A549 (cell line): ENCODE data around the gene SLC7A8. TPM values are rescaled to one million over a fixed set of nuclear protein-coding genes. Genes with fewer than 3 reads are reported as not detected.

Experiments used
- ATAC-seq, 2 experiments: fragments of 200-7000 bp in 1 of 2; fragments of >200 bp in 1 of 2; cut with Nextera tagmentation in 1 of 2; cut with Tn5 transposase in 1 of 2; 3 replicates each; pipeline versions ENCODE4 v1.8.0 to v1.9.1; 2018 to 2020; ENCODE audit warnings: mild to moderate bottlenecking in 1 of 2, moderate library complexity in 1 of 2
- CTCF ChIA-PET: fragments of 300-600 bp; sonication (Branson Sonifier 250); formaldehyde crosslinking; extraction: SDS; loops from one replicate; lab custom pipeline; 2021; ENCODE audit warnings: antibody characterized with exemption, inconsistent platforms; lab: Yijun Ruan, JAX
- POLR2A ChIA-PET: fragments of 350-600 bp; formaldehyde crosslinking; extraction: SDS; loops from one replicate; lab custom pipeline; 2021; ENCODE audit warnings: antibody characterized with exemption, inconsistent platforms; lab: Yijun Ruan, JAX
- DNase-seq, 2 experiments: peaks; one replicate each; pipeline versions ENCODE4 v3.0.0 to v3.0.0-alpha.2; 2011 to 2016; ENCODE audit warnings: low read depth in 1 of 2, low spot score in 1 of 2
- FAIRE-seq: peaks from 2 replicates; lab custom pipeline; 2011; peaks lifted over from hg19 to GRCh38; lab: Jason Lieb, UNC
- H3K27ac ChIP-seq, 2 experiments: fragments of >200 bp; sonication (Bioruptor Twin); formaldehyde crosslinking; 3 replicates each; pipeline ENCODE4 v1.5.1; 2016 to 2017
- H3K4me1 ChIP-seq: fragments of >200 bp; sonication (Bioruptor Twin); formaldehyde crosslinking; 3 replicates; pipeline ENCODE4 v1.6.1; 2016
- H3K4me2 ChIP-seq: fragments of >200 bp; sonication (Bioruptor Twin); formaldehyde crosslinking; 3 replicates; pipeline ENCODE4 v1.6.1; 2016
- H3K4me3 ChIP-seq: fragments of >200 bp; sonication (Bioruptor Twin); formaldehyde crosslinking; 3 replicates; pipeline ENCODE4 v1.5.1; 2016
- H3K9me3 ChIP-seq: fragments of >200 bp; sonication (Bioruptor Twin); formaldehyde crosslinking; 3 replicates; pipeline ENCODE4 v1.6.1; 2016
- BHLHE40 ChIP-seq: IDR thresholded peaks from 2 replicates; pipeline ENCODE4 v1.6.1; 2012; ENCODE audit warnings: low read depth, low read length, inconsistent platforms
- CHD4 ChIP-seq: fragments of 200-600 bp; sonication (generic); IDR thresholded peaks from 2 replicates; pipeline ENCODE4 v1.6.1; 2016; ENCODE audit warnings: antibody characterized with exemption, mild to moderate bottlenecking, borderline replicate concordance
- EHF ChIP-seq: fragments of 250-450 bp; sonication (Bioruptor Pico); IDR thresholded peaks from 2 replicates; pipeline ENCODE4 v1.5.0; 2020; ENCODE audit warnings: mild to moderate bottlenecking
- EHMT2 ChIP-seq: fragments of 200-600 bp; sonication (generic); IDR thresholded peaks from 2 replicates; pipeline ENCODE4 v1.6.1; 2016; ENCODE audit warnings: antibody characterized with exemption, low read depth, mild to moderate bottlenecking, moderate library complexity
- EP300 ChIP-seq, 2 experiments: fragments of >200 bp; sonication (Bioruptor Twin); formaldehyde crosslinking; IDR thresholded peaks; 2 replicates in 1 of 2; 3 replicates in 1 of 2; pipeline ENCODE4 v1.6.1; 2016 to 2017
- HMGXB4 ChIP-seq: fragments of 250-450 bp; sonication (Bioruptor Pico); IDR thresholded peaks from 2 replicates; pipeline ENCODE4 v1.5.0; 2021; ENCODE audit warnings: mild to moderate bottlenecking, moderate library complexity, borderline replicate concordance
- JUNB ChIP-seq: fragments of >200 bp; sonication (Bioruptor Twin); formaldehyde crosslinking; IDR thresholded peaks from 2 replicates; pipeline ENCODE4 v1.6.1; 2016
- MAFK ChIP-seq: fragments of 450-650 bp; IDR thresholded peaks from 2 replicates; pipeline ENCODE4 v1.6.1; 2014; ENCODE audit not compliant: partially characterized antibody
- POLR2A ChIP-seq: IDR thresholded peaks from 2 replicates; pipeline ENCODE4 v1.6.1; 2012; ENCODE audit warnings: mild to moderate bottlenecking, low read length
- POLR2AphosphoS2 ChIP-seq: conservative IDR thresholded peaks from 2 replicates; pipeline ENCODE4 v1.6.1; 2012; ENCODE audit warnings: low read length, improper control_type of control experiment, inconsistent platforms
- RARB ChIP-seq: fragments of 250-450 bp; sonication (Bioruptor Pico); IDR thresholded peaks from 2 replicates; pipeline ENCODE4 v1.8.0; 2021; ENCODE audit warnings: mild to moderate bottlenecking, moderate library complexity
- SREBF2 ChIP-seq: fragments of 450-650 bp; IDR thresholded peaks from 2 replicates; pipeline ENCODE4 v1.6.1; 2014; ENCODE audit warnings: mild to moderate bottlenecking, moderate library complexity
- ZC3H11A ChIP-seq: fragments of 450-650 bp; IDR thresholded peaks from 2 replicates; pipeline ENCODE4 v1.6.1; 2014; ENCODE audit warnings: antibody characterized with exemption, mild to moderate bottlenecking
- WGBS: methylation state at CpG from one replicate; pipeline ENCODE4 v1.1.6; 2017; ENCODE audit errors: missing lambda C conversion rate; 5-methylcytosine and 5-hydroxymethylcytosine counted together
- polyA plus RNA-seq, 4 experiments: library from polyadenylated mRNA; depleted of rRNA in 3 of 4; stranded (reverse); fragments of >200 nt; fragmentation: RNase III in 1 of 4; extraction: RNeasy Plus Mini Kit Qiagen cat#74134 plus additional on column Dnase treatment in 1 of 4; gene quantifications; 2 replicates in 3 of 4; 3 replicates in 1 of 4; pipeline ENCODE4 v1.2.3, GENCODE V29; 2011 to 2017
- TF ChIP-seq, protein P1 (sequence below): fragments of >200 bp; sonication (Bioruptor Twin); formaldehyde crosslinking; IDR thresholded peaks from 3 replicates; pipeline ENCODE4 v1.5.1; 2016
- TF ChIP-seq, protein P2 (sequence below): fragments of 450-650 bp; IDR thresholded peaks from 2 replicates; pipeline ENCODE4 v1.6.1; 2014; ENCODE audit warnings: antibody characterized with exemption
- TF ChIP-seq, protein P3 (sequence below): fragments of >200 bp; sonication (Bioruptor Twin); formaldehyde crosslinking; IDR thresholded peaks from 2 replicates; pipeline ENCODE4 v1.6.1; 2016
- TF ChIP-seq, protein P4 (sequence below): fragments of >200 bp; sonication (Bioruptor Twin); formaldehyde crosslinking; IDR thresholded peaks from 3 replicates; pipeline ENCODE4 v1.6.1; 2016
- TF ChIP-seq, protein P5 (sequence below): IDR thresholded peaks from 2 replicates; pipeline ENCODE4 v1.6.1; 2012
- TF ChIP-seq, protein P6 (sequence below): fragments of 200-600 bp; sonication (generic); IDR thresholded peaks from 2 replicates; pipeline ENCODE4 v1.6.1; 2016; ENCODE audit warnings: antibody characterized with exemption, mild to moderate bottlenecking, moderate library complexity

The SLC7A8 gene
- polyA plus RNA-seq, 2 of the 4 experiments (the other 2 are of a cell fraction) = 0.28 to 0.35 TPM

DNA sequence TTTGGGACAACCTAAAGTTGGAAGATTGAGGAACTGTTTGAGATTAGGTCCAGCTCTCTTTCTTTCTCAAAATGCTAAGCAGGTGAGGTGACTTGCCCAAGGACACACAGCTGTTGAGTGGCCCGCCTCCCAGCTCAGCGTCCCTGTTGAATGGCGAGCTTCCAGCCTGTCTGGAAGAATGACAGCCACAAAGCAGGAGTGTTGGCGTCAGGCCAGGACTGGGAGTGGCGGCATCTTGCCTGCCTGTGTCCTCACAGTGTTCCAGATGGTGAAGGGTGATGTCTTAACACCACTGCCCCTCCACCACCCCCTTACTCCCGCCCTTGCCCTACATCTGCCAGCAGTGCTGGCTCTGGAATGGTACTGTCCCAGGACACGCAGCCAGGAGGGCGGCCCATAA, 60.0 kb downstream of the SLC7A8 start:
- ChIA-PET POLR2A (interaction anchor here (0.6 kb wide), 1 partner anchor 176 kb away, joined by 6 read pairs; no protein-coding TSS in a partner anchor), CTCF (interaction anchor here (2.2 to 24.2 kb wide), 3 partner anchors 47 to 56 kb away, joined by 6 to 848 read pairs (median 19); partner anchors contain the start of gene SLC7A8)
- ATAC-seq (no peak), FAIRE-seq (no peak), DNase-seq (no peak)
- WGBS = 60% methylated on average over 8 of the region's 8 CpGs
- TF ChIP-seq, protein P1, sequence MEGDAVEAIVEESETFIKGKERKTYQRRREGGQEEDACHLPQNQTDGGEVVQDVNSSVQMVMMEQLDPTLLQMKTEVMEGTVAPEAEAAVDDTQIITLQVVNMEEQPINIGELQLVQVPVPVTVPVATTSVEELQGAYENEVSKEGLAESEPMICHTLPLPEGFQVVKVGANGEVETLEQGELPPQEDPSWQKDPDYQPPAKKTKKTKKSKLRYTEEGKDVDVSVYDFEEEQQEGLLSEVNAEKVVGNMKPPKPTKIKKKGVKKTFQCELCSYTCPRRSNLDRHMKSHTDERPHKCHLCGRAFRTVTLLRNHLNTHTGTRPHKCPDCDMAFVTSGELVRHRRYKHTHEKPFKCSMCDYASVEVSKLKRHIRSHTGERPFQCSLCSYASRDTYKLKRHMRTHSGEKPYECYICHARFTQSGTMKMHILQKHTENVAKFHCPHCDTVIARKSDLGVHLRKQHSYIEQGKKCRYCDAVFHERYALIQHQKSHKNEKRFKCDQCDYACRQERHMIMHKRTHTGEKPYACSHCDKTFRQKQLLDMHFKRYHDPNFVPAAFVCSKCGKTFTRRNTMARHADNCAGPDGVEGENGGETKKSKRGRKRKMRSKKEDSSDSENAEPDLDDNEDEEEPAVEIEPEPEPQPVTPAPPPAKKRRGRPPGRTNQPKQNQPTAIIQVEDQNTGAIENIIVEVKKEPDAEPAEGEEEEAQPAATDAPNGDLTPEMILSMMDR = no peak
- no peak for TF ChIP-seq BHLHE40
- TF ChIP-seq, protein P2, sequence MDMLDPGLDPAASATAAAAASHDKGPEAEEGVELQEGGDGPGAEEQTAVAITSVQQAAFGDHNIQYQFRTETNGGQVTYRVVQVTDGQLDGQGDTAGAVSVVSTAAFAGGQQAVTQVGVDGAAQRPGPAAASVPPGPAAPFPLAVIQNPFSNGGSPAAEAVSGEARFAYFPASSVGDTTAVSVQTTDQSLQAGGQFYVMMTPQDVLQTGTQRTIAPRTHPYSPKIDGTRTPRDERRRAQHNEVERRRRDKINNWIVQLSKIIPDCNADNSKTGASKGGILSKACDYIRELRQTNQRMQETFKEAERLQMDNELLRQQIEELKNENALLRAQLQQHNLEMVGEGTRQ = no peak
- TF ChIP-seq HMGXB4 (CRISPR knock-in tag) = no peak
- no peak overlapping the region for H3K27ac ChIP-seq
- H3K4me3 ChIP-seq = no peak overlapping the region
- no peaks in the 10 kb centered on the region for H3K9me3 ChIP-seq
- H3K4me1 ChIP-seq = no peaks in the 10 kb centered on the region
- H3K4me2 ChIP-seq = no peak overlapping the region

DNA sequence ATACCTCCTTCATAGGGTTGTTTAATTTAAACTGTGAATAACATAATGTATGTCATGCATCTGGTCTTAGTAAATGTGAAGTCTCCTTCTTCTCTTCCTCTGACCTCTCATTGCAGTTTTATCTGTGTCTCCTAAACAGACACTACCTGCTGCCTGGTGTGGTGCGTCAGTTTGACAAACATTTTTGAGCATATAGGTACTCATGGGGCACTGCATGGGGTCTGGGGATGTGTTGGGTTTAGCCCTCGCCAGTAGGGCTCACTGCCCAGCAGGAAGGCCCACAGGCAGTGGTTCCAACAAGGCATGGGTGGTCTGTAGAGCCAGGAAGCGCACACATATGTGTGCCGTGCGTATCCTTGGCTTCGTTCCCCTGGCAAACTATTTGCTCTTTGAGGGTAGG, 61.4 kb downstream of the SLC7A8 start:
- H3K4me3 ChIP-seq = no peak overlapping the region
- no peak for ATAC-seq
- POLR2A ChIA-PET = no interaction called here
- H3K9me3 ChIP-seq = no peaks in the 10 kb centered on the region
- no peaks in the 10 kb centered on the region for H3K4me1 ChIP-seq
- H3K4me2 ChIP-seq = no peak overlapping the region
- WGBS = 85% methylated on average over 6 of the region's 6 CpGs
- TF ChIP-seq, protein P3, sequence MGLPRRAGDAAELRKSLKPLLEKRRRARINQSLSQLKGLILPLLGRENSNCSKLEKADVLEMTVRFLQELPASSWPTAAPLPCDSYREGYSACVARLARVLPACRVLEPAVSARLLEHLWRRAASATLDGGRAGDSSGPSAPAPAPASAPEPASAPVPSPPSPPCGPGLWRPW = no peak
- TF ChIP-seq CHD4 (no peak), EHMT2 (no peak), ZC3H11A (no peak), JUNB (no peak), EHF (CRISPR knock-in tag) (no peak), EP300 (IDR thresholded peaks at IDR 0.05) (no peak), POLR2A (no peak), SREBF2 (no peak), RARB (CRISPR knock-in tag) (no peak), MAFK (no peak), POLR2AphosphoS2 (no peak)
- TF ChIP-seq, protein P4, sequence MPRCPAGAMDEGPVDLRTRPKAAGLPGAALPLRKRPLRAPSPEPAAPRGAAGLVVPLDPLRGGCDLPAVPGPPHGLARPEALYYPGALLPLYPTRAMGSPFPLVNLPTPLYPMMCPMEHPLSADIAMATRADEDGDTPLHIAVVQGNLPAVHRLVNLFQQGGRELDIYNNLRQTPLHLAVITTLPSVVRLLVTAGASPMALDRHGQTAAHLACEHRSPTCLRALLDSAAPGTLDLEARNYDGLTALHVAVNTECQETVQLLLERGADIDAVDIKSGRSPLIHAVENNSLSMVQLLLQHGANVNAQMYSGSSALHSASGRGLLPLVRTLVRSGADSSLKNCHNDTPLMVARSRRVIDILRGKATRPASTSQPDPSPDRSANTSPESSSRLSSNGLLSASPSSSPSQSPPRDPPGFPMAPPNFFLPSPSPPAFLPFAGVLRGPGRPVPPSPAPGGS = no peak
- TF ChIP-seq, protein P5, sequence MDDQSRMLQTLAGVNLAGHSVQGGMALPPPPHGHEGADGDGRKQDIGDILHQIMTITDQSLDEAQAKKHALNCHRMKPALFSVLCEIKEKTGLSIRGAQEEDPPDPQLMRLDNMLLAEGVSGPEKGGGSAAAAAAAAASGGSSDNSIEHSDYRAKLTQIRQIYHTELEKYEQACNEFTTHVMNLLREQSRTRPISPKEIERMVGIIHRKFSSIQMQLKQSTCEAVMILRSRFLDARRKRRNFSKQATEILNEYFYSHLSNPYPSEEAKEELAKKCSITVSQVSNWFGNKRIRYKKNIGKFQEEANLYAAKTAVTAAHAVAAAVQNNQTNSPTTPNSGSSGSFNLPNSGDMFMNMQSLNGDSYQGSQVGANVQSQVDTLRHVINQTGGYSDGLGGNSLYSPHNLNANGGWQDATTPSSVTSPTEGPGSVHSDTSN = no peak
- TF ChIP-seq, protein P6, sequence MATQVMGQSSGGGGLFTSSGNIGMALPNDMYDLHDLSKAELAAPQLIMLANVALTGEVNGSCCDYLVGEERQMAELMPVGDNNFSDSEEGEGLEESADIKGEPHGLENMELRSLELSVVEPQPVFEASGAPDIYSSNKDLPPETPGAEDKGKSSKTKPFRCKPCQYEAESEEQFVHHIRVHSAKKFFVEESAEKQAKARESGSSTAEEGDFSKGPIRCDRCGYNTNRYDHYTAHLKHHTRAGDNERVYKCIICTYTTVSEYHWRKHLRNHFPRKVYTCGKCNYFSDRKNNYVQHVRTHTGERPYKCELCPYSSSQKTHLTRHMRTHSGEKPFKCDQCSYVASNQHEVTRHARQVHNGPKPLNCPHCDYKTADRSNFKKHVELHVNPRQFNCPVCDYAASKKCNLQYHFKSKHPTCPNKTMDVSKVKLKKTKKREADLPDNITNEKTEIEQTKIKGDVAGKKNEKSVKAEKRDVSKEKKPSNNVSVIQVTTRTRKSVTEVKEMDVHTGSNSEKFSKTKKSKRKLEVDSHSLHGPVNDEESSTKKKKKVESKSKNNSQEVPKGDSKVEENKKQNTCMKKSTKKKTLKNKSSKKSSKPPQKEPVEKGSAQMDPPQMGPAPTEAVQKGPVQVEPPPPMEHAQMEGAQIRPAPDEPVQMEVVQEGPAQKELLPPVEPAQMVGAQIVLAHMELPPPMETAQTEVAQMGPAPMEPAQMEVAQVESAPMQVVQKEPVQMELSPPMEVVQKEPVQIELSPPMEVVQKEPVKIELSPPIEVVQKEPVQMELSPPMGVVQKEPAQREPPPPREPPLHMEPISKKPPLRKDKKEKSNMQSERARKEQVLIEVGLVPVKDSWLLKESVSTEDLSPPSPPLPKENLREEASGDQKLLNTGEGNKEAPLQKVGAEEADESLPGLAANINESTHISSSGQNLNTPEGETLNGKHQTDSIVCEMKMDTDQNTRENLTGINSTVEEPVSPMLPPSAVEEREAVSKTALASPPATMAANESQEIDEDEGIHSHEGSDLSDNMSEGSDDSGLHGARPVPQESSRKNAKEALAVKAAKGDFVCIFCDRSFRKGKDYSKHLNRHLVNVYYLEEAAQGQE = no peak
- TF ChIP-seq, all 56 proteins: peak for 0
- DNase-seq = no peak
- CTCF ChIA-PET = interaction anchor here (0.6 to 24.2 kb wide), 23 partner anchors 9 to 182 kb away, joined by 3 to 848 read pairs (median 10); partner anchors contain the start of genes ACIN1, C14orf119, PPP1R3E and SLC7A8
- H3K27ac ChIP-seq = no peak overlapping the region
- FAIRE-seq = no peak
